ENCODE data around the gene CHST5.

Gene CHST5

DNA sequence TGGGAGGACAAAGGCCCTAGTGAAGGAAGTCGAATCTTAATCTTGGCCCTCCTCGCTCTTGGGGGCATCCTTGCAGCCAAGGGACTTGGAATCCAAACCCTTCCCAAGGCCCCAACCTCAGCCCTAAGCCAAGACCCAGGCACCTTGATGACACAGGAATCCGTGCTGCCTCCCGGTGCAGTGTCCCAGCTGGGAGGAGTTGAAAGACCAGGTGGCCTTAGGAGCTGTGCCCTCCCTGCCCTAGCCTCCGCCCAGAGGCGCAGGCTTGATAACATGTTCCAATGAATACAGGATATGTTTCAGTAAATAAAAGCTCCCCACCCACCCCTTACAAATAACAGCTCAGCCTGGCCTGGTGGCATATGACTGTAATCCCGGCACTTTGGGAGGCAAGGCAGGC, at the start of gene CHST5:
Gene CHST5 (minus strand): TSS at position 208 of the 400 bp plus-strand sequence. CDS start 5,724 bp downstream, outside the sequence.
- DNase-seq, result no peak

DNA sequence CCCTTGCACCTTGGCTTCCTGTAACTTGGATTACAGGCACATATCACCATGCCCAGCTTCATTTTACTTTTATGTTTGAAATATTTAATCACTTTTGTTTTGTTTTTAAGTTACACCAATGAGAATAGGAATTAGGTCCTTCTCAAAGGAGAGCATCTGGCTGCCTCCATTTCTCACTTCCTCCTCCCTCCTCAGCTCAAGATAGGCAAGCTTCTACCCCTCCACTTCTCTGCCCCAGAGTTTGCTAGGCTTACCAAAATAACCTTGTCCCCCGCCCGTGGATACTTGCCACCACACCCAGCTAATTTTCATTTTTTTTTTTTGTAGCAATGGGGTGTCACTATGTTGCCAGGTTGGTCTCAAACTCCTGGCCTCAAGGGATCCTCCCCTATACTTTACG, 48.2 kb upstream of the CHST5 start:
- no peak for DNase-seq

DNA sequence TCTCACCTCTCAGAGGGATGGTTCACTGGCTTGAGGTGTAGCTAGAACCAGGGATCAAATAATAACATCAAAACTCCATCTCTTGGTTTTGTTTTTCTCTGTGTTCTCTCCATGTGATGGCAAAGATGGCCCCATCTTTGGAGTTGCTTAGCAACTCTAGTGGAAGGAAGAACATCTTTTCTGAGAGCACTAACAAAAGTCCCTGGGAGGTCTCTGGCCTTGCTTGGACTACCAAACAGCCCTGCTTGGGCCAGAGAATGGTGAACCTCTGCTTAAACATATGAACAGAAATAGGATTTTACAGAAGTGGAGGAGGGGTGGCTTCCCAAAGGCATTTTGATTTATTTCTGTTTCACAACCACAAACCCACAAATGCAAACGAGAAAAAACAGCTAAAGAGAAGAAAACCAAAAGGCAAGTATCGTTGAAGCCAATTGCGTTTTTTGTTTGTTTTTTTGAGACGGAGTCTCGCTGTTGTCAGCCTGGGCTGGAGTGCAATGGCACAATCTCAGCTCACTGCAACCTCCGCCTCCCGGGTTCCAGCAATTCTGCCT, 43.5 kb upstream of the CHST5 start:
- no peak for DNase-seq

DNA sequence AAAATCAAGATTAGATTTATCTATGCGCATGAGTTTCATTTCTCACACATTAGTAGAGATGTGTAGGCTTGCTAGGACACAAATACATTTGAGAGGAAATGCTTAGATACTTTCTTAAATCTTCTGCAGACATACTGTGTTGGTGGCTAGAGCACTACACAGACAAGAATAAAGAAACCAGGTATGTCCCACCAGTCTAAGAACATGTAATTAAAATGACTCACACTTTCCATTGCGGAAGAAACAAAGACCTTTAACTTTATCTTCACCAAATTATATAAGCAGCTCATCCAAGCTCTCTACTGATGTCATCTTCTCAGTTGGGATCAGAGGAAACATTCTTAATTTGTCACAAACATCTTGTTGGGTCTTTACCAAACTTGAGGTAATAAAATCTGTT, 42.8 kb upstream of the CHST5 start:
- DNase-seq, result no peak

DNA sequence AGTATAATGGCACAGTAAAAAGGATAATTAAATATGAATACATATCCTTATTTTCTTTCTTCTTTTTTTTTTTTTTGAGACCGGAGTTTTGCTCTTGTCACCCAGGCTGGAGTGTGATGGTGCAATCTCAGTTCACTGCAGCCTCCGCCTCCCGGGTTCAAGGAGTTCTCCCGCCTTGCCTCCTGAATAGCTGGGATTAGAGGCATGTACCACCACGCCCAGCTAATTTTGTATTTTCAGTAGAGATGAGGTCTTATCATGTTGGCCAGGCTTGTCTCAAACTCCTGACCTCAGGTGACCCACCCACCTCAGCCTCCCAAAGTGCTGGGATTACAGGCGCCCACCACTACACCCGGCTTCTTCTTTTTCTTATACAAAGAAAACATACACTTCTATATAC, 42.3 kb upstream of the CHST5 start:
- no peak for DNase-seq

DNA sequence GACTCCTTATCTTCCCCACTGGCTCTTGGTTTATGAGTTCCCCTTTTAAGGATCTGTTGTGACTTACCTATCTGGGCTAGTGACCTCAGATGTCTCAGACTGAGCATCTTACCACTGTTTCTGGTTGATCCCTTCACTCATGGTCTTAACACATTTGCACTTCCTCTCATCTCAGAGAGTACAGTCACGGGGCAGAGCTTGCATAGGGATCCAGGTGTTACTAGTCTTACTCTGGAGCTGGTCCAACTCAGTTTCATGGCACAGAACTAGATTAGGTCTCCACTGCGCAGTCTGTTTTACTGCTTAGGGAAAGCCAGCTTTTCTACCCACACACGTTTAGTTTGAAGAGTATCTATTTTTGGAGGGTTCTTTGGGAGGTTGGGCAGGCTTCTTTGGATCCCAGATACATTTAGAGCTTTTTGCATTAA, 40.5 kb upstream of the CHST5 start:
- DNase-seq, result no peak

DNA sequence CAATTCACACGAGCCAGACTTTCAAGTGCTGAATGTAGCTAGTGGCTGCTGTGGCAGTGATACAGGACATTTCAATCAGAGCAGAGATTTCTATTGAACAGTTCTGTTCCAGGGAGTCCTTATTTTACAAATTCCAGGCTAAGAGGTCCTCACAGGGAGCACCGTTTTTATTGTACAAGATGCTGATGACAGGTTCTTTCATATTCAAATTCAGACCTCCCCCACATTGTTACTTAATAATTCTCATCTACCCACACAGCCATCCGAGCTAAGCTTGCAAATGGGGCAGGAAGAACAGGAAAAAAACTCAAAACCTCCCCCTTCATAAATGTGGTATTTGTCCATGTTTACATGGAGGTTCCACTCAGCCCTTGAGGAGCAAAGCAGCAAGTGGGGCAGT, 40.0 kb upstream of the CHST5 start:
- no peak for DNase-seq

DNA sequence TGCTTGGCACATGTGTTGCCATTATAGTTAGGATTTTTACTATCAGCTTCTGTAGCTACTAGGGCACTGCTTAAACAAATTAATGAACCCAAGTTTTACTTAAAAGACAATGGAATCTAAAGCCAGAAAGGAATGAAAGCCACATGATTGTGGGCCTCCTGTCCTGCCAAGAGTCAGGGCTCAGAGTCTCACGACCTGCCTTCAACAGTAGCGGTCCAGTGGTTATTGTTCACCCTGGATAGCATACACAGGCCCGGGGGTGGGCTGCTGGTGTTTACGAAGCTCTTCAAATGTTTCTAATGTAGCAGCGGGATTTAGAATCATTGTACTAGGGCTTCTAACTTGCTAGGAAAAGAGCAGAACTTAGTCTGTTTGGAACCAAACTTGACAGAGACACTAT, 38.0 kb upstream of the CHST5 start:
- DNase-seq, result no peak

DNA sequence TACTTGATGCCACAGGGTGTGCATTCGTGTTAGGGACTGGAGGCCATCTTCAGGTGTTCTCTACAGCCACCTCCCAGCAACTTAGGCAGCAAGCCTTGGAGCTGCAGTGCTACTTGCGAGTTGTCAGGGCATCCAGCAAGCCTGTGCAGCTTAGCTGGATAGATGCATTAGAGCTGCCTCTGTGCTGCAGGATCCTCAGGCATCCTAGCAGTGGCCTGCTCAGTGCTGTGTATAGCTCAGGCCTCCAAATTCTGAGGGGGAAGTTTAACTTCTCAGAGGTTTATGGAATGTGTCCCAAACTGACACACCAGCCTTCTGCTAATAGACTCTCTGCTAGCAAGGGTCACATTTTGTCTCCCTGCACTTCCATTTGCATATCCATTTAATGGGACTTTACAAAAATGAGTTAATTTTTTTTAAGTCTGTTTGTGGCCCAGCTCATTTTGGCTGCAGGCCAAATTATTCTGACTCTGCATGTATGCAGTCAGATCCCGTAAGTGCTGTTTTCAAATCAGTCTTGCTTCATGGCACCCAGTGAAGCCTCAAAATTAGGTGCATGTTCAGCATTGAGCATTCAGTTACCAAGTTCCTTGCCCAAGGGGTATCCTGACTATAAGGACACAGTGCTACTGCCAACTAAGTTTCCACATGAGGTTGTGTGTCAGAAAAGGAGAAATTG, 37.1 kb upstream of the CHST5 start:
- DNase-seq, result no peak

DNA sequence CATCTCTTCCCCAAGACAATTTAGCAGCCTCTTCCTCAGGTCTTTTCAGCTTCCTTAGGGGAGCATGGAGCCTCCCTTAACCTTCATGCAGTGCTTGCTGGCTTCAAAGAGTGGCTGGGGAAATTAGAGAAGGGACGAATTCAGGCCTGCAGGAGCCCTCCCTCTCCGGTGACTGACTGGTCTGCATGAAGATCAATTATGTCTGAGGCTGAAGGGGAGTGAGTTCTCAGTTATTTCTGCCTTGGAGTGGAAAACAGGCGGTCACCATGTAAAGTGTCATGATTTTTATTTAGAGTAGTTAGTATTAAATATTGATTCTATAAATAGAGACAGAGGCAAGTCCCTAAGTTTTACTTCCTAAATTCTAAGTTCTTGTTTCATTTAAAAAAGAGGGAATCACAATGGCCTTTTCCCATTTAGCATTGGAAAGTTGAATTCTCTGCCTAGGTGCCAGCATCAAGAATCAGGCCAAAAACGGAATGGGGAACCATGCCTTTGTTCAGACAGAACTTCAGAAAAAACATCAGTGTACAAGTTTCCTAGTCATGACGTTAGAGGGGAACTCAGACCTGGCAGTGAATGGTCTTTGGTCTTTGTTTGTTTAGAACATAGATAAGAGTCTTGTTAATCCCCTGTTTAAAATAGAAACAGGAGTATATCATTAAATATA, 34.6 kb upstream of the CHST5 start:
- DNase-seq, result no peak

DNA sequence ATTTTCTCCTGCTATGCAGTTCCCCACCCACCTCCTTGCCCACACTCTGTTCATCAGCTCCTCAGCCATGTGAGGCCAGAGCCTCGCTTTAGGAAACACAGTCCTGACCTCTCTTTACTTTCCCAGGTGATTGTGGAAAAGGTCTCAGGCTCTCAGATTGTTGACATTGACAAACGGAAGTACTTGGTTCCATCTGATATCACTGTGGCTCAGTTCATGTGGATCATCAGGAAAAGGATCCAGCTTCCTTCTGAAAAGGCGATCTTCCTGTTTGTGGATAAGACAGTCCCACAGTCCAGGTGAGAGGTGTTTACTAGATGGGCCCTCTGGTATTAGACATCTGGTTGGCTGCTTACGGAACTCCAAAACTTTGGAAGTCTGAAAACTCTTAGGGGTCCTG, 32.0 kb upstream of the CHST5 start:
- no peak for DNase-seq

DNA sequence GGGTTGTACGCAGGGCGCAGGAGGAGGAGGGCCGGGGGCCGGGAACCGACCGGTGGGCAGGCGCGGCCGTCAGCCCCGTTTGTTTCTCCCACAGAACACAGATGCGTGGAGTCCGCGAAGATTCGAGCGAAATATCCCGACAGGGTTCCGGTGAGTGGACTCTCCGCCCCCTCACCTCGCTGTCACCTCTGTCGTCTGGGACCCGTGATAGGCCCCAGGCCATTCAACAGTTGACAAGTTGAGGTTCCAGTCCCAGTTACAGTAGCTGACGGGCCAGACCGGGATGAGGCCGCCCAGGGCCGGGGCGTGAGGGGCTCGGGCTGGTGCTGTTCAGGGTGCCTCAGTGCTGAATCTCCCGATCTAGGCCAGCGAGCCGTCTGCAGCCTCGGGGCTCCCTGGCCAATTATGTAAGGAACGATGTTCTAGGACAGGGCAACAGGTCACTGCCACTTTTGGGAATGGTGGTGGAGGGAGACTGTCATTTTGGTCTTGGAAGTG, 30.9 kb upstream of the CHST5 start:
- no peak for DNase-seq

DNA sequence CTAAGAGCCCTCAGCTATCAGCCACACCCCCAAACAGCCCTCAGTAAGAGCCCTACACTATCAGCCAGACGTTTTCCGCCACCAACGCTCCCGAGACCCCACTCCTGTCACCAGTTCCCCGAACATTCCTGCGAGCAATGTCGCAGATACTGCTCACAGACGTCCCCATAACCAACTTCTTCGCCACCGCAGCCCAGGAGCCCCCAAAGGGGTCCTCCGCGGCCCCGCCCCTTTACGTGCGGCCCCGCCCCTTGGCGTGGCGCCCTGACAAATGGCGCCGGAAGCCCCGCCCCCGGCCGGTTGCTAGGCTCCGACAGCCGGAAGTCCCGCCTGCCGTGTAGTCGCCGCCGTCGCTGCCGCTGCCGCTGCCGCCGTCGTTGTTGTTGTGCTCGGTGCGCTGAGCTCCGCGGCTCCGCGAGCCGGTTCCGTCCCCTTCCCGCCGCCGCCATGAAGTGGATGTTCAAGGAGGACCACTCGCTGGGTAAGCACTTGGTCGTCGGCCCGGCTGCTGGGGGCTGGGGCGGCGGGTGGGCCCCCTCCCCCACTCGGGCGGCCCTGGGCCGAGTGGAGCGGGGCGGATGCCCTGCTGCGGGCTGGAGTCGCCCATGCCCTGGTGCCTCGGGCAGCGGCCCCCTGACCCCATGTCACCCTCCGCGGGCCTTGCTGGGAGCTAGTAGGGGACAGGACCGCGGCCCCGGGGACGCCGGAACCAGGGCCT, 30.3 kb upstream of the CHST5 start, which contains the start of gene GABARAPL2:
Gene GABARAPL2 (plus strand): TSS at position 340 of the 718 bp plus-strand sequence. CDS start 108 bp downstream, at position 448.
- peak; percentile 73 for DNase-seq

DNA sequence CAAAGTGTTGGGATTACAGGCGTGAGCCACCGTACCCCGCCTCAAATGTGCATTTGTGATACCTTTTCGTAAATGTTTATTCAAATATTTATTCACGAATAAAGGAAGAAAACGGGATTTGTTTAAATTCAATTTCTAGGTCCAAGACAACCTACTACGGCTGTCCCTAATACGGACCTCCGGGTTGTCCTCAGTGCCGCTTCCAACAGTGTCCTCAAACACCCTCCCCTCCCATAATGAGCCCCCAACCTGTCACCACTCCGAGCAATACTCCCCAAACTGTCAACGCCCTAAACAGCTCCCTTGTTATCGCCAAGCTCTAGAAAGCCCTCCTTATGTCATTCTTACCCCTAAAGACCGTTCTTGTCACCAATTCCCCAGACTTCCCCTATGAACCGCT, 29.7 kb upstream of the CHST5 start:
- no peak for DNase-seq

DNA sequence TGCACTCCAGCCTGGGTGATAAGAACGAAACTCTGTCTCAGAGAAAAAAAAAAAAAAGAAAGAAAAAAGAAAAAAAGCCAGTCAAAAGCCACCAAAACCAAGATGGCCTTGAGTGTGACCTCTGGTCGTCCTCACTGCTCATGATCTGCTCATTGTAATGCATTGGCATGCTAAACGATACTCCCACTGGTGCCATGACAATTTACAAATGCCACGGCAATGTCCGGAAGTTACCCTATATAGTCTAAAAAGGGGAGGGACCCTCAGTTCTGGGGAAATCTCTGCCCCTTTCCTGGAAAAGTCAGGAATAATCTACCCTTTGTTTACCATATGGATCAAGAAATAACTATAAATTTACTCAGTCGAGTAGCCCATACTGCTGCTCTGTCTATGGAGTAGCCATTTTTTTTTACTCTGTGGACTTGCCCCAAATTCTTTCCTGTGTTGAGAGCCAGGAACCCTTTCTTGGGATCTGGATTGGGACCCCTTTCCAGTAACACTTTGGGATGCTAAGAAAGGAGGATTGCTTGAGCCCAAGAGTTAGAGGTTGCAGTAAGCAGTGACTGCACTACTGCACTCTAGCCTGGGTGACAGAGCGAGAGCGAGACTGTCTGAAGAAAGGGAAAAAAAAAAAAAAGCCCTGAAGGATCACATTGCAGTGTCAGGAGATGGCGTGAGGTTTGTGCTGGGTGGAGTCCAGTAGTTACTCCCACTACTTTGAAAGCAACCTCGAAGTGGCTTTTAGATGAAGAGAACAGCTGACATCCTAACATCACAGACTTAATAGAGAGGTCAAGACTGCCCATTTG, 23.9 kb upstream of the CHST5 start:
- DNase-seq, result no peak

DNA sequence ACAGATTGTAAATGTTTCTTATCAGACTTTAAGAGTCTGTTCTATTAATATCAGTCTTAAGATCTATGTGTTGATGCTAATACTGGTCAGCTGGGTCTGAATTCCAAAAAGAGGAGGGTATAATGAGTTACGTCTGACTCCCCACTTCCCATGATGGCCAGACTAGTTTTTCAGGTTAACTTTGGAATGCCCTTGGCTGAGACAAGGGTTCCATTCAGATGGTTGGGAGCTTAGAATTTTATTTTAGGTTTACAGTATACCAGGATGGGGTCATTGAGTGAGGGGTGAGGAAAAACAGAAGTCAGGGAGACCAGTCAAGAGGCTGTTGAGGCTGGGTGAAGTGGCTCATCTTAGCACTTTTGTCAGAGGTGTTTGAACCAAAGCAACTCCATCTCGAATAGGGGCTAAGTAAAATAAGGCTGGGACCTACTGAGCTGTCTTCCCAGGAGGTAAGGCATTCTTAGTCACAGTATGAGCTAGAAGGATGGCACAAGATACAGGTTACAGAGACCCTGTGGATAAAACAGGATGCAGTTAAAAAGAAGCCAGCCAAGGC, 23.0 kb upstream of the CHST5 start:
- DNase-seq, result no peak

DNA sequence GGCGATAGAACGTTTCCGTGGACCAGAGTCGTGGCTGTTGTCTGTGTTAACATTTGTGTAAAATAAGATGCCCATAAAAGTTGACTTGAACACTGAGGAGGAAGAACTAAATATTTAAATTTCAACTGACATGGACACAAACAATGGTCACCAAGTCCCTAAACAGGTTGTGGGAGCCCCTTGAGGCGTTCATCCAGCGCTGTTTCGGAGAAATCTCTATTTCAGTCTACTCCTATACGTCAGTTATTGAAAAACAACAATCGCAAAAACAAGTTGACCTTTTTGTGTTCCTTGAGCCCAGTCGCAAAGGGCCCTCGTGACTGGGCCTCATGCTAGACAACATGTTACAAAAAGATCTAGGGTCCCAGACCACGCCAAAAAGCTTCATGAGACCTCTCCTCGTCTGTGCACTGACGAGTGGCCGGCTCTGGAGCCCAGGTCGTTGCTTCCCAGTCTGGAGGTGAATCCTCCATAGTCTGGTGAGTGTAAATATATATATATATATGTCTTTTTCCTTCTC, 20.6 kb upstream of the CHST5 start:
- no peak for DNase-seq

DNA sequence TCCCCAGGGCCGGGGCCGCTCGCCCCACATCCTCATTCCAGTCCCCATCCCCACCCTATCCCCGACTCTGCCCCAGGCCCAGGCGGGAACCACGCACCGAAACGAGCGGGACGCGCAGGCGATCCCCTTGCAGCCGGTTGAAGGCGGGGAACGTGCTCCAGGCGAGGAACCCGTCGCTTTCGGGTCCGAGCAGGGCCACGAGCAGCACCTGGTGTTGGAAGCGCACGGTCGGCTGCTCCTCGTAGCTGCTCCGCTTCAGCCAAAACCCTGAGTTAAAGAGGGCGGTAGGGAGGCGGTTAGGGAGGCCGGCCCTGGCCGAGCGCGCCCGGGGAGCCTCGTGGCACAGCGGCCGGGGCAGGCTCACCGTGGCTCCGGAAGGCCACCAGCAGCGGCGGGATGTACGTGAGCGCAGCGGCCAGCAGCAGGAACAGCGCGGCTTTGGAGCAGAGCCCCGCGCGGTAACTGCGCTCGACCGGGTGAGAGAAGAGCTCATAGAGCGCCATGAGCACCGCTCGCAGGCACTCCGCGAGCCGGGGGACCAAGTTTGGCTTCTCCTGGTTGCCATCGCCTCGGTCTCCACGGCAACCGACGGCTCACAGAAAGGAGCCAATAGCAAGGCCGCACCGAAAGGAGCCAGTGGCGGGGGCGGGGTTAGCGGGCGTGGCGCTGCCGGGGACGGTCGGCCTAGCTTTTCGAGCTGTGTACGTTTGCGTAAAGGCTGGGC, 20.0 kb upstream of the CHST5 start, which contains the start of gene TMEM231:
Gene TMEM231 (minus strand): TSS at position 546 of the 724 bp plus-strand sequence. CDS start 43 bp downstream, at position 503.
- DNase-seq, result peak; percentile 94

DNA sequence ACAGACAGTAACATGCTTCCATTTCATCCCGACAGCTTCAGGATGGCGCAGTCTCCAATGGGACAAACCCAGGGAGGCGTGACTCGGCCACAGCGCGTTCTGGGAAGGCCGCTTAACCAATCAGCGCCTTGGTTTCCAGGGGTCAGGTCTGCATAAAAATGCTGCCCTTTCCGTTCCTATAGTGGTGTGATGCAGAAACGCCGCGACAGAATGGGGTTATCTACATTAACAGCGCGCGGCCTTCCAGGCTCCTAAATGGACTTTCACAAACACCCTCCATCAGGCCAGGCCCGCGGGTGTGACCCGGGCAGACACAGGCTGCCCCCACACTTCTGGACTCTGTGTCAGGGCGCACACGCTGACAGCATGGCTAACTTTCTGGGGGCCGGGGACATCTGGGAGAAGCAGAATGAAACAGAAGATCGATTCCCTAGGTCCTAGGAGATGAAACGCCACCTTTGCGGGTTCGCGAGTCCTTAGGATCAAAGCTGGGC, 19.4 kb upstream of the CHST5 start:
- DNase-seq, result peak; percentile 84

DNA sequence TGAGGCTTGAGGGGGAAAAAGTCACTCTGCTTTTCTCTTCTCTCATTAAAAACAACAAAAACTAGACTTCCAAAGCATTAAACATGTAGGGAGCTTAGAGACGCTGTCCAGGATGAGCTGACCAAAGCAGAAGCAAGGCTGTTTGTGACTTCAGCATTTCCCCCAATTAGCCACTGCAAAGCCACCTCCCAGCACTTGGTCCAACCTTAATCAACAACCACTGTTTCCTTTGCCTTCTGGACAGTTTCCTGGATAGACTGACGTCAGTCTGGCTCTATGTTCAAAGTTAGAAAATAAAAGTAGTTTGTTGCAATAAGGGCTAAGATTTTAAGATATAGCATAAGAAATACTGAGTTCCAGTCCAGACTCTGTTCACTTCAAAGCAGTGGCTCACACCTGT, 17.0 kb upstream of the CHST5 start:
- DNase-seq, result no peak

DNA sequence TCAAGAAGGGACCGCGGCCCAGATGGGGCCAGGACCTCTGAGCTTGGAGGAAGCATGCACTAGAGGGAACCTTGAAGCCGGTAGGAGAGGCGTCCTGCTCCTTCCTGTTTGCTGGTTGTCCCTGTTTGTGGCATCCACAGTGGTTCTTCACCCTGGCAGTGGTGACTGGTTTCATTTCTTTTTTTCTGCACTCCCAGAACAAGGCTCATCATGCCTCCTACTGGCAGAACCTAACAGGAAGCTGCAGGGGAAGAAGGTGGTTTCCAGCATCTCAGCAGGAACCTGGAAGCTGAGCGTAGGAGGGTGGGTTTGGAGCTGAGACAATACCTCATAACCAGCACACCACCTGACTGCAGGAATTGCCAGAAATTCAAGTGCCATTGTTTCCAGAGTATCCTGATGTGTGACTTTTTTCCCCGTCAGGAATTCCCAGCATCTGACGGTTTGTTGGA, 14.3 kb upstream of the CHST5 start:
- peak; percentile 1 for DNase-seq

Data from DMS153 (cell line).